Measurements from ENCODE around the gene KLHL30.

KLHL30 gene

GRCh38 chr2:238132463-238133450 lies 5.7 kb upstream of the KLHL30 start:
- DNase-seq (ENCODE audit: low read depth, low spot score): no peak

- no peak for DNase-seq (ENCODE audit: low read depth, low spot score)
These were observed 4.7 kb upstream of the KLHL30 start for GRCh38 chr2:238133499-238134392.

GRCh38 chr2:238134393-238134785 lies 4.1 kb upstream of the KLHL30 start:
- no peak for DNase-seq (ENCODE audit: low read depth, low spot score)

- no peak for DNase-seq (ENCODE audit: low read depth, low spot score)
These were observed 2.8 kb upstream of the KLHL30 start for GRCh38 chr2:238135601-238136150.

- DNase-seq (ENCODE audit: low read depth, low spot score): no peak
These were observed 1.5 kb upstream of the KLHL30 start for GRCh38 chr2:238136820-238137537.

- DNase-seq (ENCODE audit: low read depth, low spot score): no peak
These were observed 583 bp upstream of the KLHL30 start for GRCh38 chr2:238137885-238138284.

GRCh38 chr2:238139196-238140039 lies 950 bp downstream of the KLHL30 start:
- no peak for DNase-seq (ENCODE audit: low read depth, low spot score)

- DNase-seq (ENCODE audit: low read depth, low spot score): no peak
These were observed 1.6 kb downstream of the KLHL30 start for GRCh38 chr2:238140040-238140439.

GRCh38 chr2:238140721-238141540 lies 2.5 kb downstream of the KLHL30 start:
- DNase-seq (ENCODE audit: low read depth, low spot score): no peak

- no peak for DNase-seq (ENCODE audit: low read depth, low spot score)
These were observed 3.3 kb downstream of the KLHL30 start for GRCh38 chr2:238141541-238142318.

GRCh38 chr2:238142382-238143205 lies 4.1 kb downstream of the KLHL30 start:
- no peak for DNase-seq (ENCODE audit: low read depth, low spot score)

- DNase-seq (ENCODE audit: low read depth, low spot score): no peak
These were observed 4.9 kb downstream of the KLHL30 start for GRCh38 chr2:238143239-238143951.

GRCh38 chr2:238144262-238144661 lies 5.8 kb downstream of the KLHL30 start:
- no peak for DNase-seq (ENCODE audit: low read depth, low spot score)

- DNase-seq (ENCODE audit: low read depth, low spot score): no peak
These were observed 6.6 kb downstream of the KLHL30 start for GRCh38 chr2:238145046-238145445.

GRCh38 chr2:238145851-238146250 lies 7.4 kb downstream of the KLHL30 start:
- DNase-seq (ENCODE audit: low read depth, low spot score): no peak

- DNase-seq (ENCODE audit: low read depth, low spot score): no peak
These were observed 8.5 kb downstream of the KLHL30 start for GRCh38 chr2:238146884-238147544.

- DNase-seq (ENCODE audit: low read depth, low spot score): no peak
These were observed 10.5 kb downstream of the KLHL30 start for GRCh38 chr2:238148981-238149380.
